Measurements from ENCODE around the gene ZNF618. TPM values are rescaled to one million over a fixed set of nuclear protein-coding genes. Genes with fewer than 3 reads are reported as not detected.

The ZNF618 gene
- total RNA-seq, 1 donor from 2014 or later, result 10.2 TPM

- Histone ChIP-seq H3K9me3 (no peaks in the 10 kb centered on the region), H3K4me1 (no peaks in the 10 kb centered on the region), H3K27ac (no peak overlapping the region), H3K4me3 (no peak overlapping the region), H3K27me3 (ENCODE audit: low read depth) (no peaks in the 10 kb centered on the region), H3K36me3 (peaks cover 25% of the 10 kb centered on the region)
- TF ChIP-seq, protein P1, sequence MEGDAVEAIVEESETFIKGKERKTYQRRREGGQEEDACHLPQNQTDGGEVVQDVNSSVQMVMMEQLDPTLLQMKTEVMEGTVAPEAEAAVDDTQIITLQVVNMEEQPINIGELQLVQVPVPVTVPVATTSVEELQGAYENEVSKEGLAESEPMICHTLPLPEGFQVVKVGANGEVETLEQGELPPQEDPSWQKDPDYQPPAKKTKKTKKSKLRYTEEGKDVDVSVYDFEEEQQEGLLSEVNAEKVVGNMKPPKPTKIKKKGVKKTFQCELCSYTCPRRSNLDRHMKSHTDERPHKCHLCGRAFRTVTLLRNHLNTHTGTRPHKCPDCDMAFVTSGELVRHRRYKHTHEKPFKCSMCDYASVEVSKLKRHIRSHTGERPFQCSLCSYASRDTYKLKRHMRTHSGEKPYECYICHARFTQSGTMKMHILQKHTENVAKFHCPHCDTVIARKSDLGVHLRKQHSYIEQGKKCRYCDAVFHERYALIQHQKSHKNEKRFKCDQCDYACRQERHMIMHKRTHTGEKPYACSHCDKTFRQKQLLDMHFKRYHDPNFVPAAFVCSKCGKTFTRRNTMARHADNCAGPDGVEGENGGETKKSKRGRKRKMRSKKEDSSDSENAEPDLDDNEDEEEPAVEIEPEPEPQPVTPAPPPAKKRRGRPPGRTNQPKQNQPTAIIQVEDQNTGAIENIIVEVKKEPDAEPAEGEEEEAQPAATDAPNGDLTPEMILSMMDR (IDR thresholded peaks at IDR 0.05), result peak; percentile 33
- ATAC-seq, result peak; percentile 33 to 54
- intact Hi-C loops (cut with DNase I), result no loop called here
- no peak for DNase-seq
Observed at GRCh38 chr9:114047717-114048116, 171.6 kb downstream of the ZNF618 start.

GRCh38 chr9:114048533-114049415, 172.7 kb downstream of the ZNF618 start:
- H3K36me3 ChIP-seq, result peaks cover 25% of the 10 kb centered on the region
- ATAC-seq (no peak), DNase-seq (no peak)
- H3K9me3 ChIP-seq, result no peaks in the 10 kb centered on the region
- H3K4me1 ChIP-seq, result no peaks in the 10 kb centered on the region
- no peak overlapping the region for H3K4me3 ChIP-seq
- H3K27me3 ChIP-seq (ENCODE audit: low read depth), result no peaks in the 10 kb centered on the region
- intact Hi-C loops (cut with DNase I), result no loop called here
- TF ChIP-seq, protein P1 (IDR thresholded peaks at IDR 0.05), result no peak
- H3K27ac ChIP-seq, result no peak overlapping the region

DNA sequence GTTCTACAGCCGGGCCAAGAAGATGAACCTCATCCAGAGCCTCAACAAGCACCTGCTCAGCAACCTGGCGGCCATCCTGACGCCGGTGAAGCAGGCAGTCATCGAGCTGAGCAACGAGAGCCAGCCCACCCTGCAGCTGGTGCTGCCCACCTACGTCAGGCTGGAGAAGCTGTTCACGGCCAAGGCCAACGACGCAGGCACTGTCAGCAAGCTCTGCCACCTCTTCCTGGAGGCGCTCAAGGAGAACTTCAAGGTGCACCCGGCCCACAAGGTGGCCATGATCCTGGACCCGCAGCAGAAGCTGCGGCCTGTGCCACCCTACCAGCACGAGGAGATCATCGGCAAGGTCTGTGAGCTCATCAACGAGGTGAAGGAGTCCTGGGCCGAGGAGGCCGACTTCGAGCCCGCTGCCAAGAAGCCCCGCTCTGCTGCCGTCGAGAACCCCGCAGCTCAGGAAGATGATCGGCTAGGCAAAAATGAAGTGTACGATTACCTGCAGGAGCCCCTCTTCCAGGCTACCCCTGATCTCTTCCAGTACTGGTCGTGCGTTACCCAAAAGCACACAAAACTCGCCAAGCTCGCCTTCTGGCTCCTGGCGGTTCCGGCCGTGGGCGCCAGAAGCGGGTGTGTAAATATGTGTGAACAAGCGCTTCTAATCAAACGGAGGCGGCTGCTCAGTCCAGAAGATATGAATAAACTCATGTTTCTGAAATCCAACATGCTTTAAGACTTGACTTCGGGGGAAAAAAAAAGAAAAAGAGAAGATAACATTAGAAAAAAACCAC, 173.5 kb downstream of the ZNF618 start:
- TF ChIP-seq, protein P1 (IDR thresholded peaks at IDR 0.05), result no peak
- peaks cover 25% of the 10 kb centered on the region for H3K36me3 ChIP-seq

DNA sequence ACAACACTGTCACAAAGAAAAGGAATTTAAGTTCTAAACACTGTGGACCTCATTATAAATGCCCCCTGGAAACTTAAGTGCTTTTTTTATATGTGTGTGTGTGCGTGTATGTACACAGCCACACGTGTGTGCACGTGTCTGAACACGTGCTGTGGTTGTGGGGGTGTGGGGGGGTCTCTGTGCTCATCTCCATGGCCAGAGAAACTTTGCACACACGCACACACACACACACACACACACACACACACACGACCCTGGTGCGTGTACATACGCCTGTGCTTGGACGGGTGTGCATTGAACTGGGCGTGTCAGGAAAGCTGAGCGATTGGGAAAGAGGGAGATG, 174.1 kb downstream of the ZNF618 start:
- Histone ChIP-seq H3K36me3 (peaks cover 25% of the 10 kb centered on the region), H3K9me3 (no peaks in the 10 kb centered on the region), H3K27me3 (ENCODE audit: low read depth) (no peaks in the 10 kb centered on the region), H3K4me1 (no peaks in the 10 kb centered on the region), H3K27ac (no peak overlapping the region), H3K4me3 (no peak overlapping the region)
- ATAC-seq, result no peak
- TF ChIP-seq, protein P1 (IDR thresholded peaks at IDR 0.05), result no peak
- intact Hi-C loops (cut with DNase I), result no loop called here
- DNase-seq, result no peak

More for the DNA sequence above, 173.5 kb downstream of the ZNF618 start:
- no peak for ATAC-seq
- intact Hi-C loops (cut with DNase I), result no loop called here
- Histone ChIP-seq H3K4me1 (no peaks in the 10 kb centered on the region), H3K9me3 (no peaks in the 10 kb centered on the region), H3K27me3 (ENCODE audit: low read depth) (no peaks in the 10 kb centered on the region), H3K4me3 (no peak overlapping the region), H3K27ac (no peak overlapping the region)
- no peak for DNase-seq

GRCh38 chr9:114050646-114051045, 174.5 kb downstream of the ZNF618 start:
- H3K27me3 ChIP-seq (ENCODE audit: low read depth), result no peaks in the 10 kb centered on the region
- intact Hi-C loops (cut with DNase I), result no loop called here
- H3K27ac ChIP-seq, result no peak overlapping the region
- H3K9me3 ChIP-seq, result no peaks in the 10 kb centered on the region
- TF ChIP-seq, protein P1 (IDR thresholded peaks at IDR 0.05), result no peak
- H3K4me1 ChIP-seq, result no peaks in the 10 kb centered on the region
- no peak overlapping the region for H3K4me3 ChIP-seq
- DNase-seq (no peak), ATAC-seq (no peak)
- H3K36me3 ChIP-seq, result peaks cover 25% of the 10 kb centered on the region

Measured in lower lobe of right lung (tissue), 2 donors.